ENCODE results near the gene MTA3.

DNA sequence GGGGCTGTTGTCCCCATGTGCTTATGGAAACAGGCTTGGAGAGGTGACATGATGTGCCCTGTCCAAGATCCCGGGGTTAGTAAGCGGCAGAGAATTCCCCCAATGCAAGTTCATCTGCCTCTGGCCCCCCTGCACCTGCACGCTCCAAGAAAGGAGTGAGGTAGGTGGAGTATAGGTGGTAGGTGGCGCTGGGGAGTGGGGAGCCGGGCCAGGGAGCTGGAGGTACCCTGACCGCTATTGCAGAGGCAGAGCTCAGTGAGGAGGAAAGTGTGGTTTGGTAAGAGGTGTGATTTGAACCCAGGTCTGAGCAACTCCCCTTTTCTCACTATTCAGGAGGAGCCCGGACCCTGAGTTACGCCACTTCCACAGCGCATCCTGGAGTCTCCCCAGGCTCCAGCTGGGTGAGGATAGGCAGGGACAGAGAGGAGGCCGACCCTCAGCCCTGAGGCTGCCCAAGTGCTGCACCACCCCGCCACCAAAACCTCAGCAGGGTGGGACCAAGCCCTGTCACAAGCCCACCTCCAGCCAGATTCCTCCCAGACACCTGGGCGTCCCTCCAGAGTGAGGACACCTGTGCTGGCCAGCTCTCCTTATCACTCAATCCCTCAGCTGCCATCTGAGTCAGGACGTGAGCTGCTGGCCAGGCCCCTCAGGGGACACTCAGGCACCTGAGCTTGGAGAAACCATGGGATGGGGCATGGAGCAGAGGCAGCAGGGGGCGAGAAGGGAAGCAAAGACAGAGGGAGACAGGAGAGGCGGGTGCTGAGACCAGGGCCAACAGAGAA is 218.3 kb downstream of the MTA3 start:
- no peak for TF ChIP-seq POLR2A (IDR thresholded peaks at IDR 0.05; ENCODE audit: low read depth, low read length)
- TF ChIP-seq, protein P1, sequence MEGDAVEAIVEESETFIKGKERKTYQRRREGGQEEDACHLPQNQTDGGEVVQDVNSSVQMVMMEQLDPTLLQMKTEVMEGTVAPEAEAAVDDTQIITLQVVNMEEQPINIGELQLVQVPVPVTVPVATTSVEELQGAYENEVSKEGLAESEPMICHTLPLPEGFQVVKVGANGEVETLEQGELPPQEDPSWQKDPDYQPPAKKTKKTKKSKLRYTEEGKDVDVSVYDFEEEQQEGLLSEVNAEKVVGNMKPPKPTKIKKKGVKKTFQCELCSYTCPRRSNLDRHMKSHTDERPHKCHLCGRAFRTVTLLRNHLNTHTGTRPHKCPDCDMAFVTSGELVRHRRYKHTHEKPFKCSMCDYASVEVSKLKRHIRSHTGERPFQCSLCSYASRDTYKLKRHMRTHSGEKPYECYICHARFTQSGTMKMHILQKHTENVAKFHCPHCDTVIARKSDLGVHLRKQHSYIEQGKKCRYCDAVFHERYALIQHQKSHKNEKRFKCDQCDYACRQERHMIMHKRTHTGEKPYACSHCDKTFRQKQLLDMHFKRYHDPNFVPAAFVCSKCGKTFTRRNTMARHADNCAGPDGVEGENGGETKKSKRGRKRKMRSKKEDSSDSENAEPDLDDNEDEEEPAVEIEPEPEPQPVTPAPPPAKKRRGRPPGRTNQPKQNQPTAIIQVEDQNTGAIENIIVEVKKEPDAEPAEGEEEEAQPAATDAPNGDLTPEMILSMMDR (IDR thresholded peaks at IDR 0.05; ENCODE audit: extremely low read depth in 1 of 2, insufficient read depth in 1 of 2, low read depth in 1 of 2, low read length in 2 of 2), result no peak
- TF ChIP-seq, protein P2, sequence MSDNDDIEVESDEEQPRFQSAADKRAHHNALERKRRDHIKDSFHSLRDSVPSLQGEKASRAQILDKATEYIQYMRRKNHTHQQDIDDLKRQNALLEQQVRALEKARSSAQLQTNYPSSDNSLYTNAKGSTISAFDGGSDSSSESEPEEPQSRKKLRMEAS (IDR thresholded peaks at IDR 0.05; ENCODE audit: insufficient read depth, insufficient read length), result no peak
- TF ChIP-seq POLR2AphosphoS5 (IDR thresholded peaks at IDR 0.05; ENCODE audit: insufficient read depth, low read depth, low read length), result no peak

All from endothelial cell of umbilical vein (primary cell).